IMR-90 (cell line): Measurements from ENCODE around the gene IQSEC3. TPM values are rescaled to one million over a fixed set of nuclear protein-coding genes. Genes with fewer than 3 reads are reported as not detected.

ENCODE experiments used
- ATAC-seq: fragments of 200-7000 bp; cut with Tn5 transposase; 2 replicates; pipeline ENCODE4 v1.9.1; 2020; ENCODE audit warnings: low read depth, mild to moderate bottlenecking, moderate library complexity
- BruUV-seq: library from RNA; stranded (reverse); fragments of 400-500 nt; replicated peaks from 2 replicates; lab custom pipeline; 2021; lab: Mats Ljungman, UMichigan
- CTCF ChIA-PET: fragments of 300-600 bp; formaldehyde crosslinking; extraction: SDS; loops from one replicate; lab custom pipeline; 2021; ENCODE audit warnings: antibody characterized with exemption; lab: Yijun Ruan, JAX
- POLR2A ChIA-PET: fragments of 300-600 bp; sonication (Branson Sonifier 250); formaldehyde crosslinking; loops from one replicate; lab custom pipeline; 2022; ENCODE audit warnings: antibody characterized with exemption; ENCODE audit not compliant: unreplicated experiment; lab: Charles Lee
- DNase-seq: peaks from one replicate; pipeline ENCODE4 v3.0.0; 2013
- H2AFZ ChIP-seq: replicated peaks from 2 replicates; pipeline ENCODE3; 2013; ENCODE audit warnings: low read length, mild to moderate bottlenecking; ENCODE audit not compliant: poor library complexity
- H2AK5ac ChIP-seq: 2 replicates; pipeline ENCODE4 v1.6.1; 2013; ENCODE audit warnings: low read depth, low read length, inconsistent platforms
- H2AK9ac ChIP-seq: replicated peaks from 2 replicates; pipeline ENCODE3; 2013; ENCODE audit warnings: mild to moderate bottlenecking, low read depth, low read length, moderate library complexity; ENCODE audit not compliant: poor library complexity
- H2BK120ac ChIP-seq: 2 replicates; pipeline ENCODE4 v1.6.1; 2013; ENCODE audit warnings: low read depth, low read length, inconsistent platforms
- H2BK15ac ChIP-seq: 3 replicates; pipeline ENCODE4 v1.6.1; 2013; ENCODE audit warnings: low read depth, low read length, inconsistent platforms
- H2BK20ac ChIP-seq: 2 replicates; pipeline ENCODE4 v1.6.1; 2013; ENCODE audit warnings: low read depth, mild to moderate bottlenecking, inconsistent platforms, low read length, moderate library complexity
- H2BK5ac ChIP-seq: 2 replicates; pipeline ENCODE4 v1.6.1; 2013; ENCODE audit warnings: mild to moderate bottlenecking, low read depth, low read length, inconsistent platforms; ENCODE audit not compliant: poor library complexity, severe bottlenecking
- H3K14ac ChIP-seq: replicated peaks from 2 replicates; pipeline ENCODE4 v1.6.1; 2013; ENCODE audit warnings: low read depth, low read length, inconsistent platforms
- H3K18ac ChIP-seq: 2 replicates; pipeline ENCODE4 v1.6.1; 2013; ENCODE audit warnings: low read depth, low read length, control low read depth
- H3K23ac ChIP-seq: 2 replicates; pipeline ENCODE4 v1.6.1; 2013; ENCODE audit warnings: low read depth, low read length, inconsistent platforms
- H3K27ac ChIP-seq: 2 replicates; pipeline ENCODE4 v1.5.1; 2013; ENCODE audit warnings: mild to moderate bottlenecking, control low read depth, low read length; ENCODE audit not compliant: insufficient read depth
- H3K27me3 ChIP-seq: 2 replicates; pipeline ENCODE4 v1.6.1; 2013; ENCODE audit warnings: low read length; ENCODE audit not compliant: control insufficient read depth, insufficient read depth
- H3K36me3 ChIP-seq: 2 replicates; pipeline ENCODE4 v1.6.1; 2013; ENCODE audit warnings: low read length, mixed read lengths; ENCODE audit not compliant: control insufficient read depth, insufficient read depth
- H3K4ac ChIP-seq: 2 replicates; pipeline ENCODE4 v1.6.1; 2013; ENCODE audit warnings: low read depth, low read length, inconsistent platforms
- H3K4me1 ChIP-seq: 2 replicates; pipeline ENCODE4 v1.6.1; 2013; ENCODE audit warnings: low read length, mixed read lengths; ENCODE audit not compliant: control insufficient read depth, insufficient read depth
- H3K4me2 ChIP-seq: 2 replicates; pipeline ENCODE4 v1.6.1; 2013; ENCODE audit warnings: low read depth, mild to moderate bottlenecking, control low read depth, low read length, moderate library complexity
- H3K4me3 ChIP-seq: 2 replicates; pipeline ENCODE4 v1.5.1; 2013; ENCODE audit warnings: low read depth, mild to moderate bottlenecking, control low read depth, low read length, moderate library complexity; ENCODE audit not compliant: insufficient read depth
- H3K56ac ChIP-seq: 2 replicates; pipeline ENCODE4 v1.6.1; 2013; ENCODE audit warnings: low read length, inconsistent platforms; ENCODE audit not compliant: insufficient read depth; ENCODE audit errors: extremely low read depth
- H3K79me1 ChIP-seq, 2 experiments: 2 replicates each; pipeline ENCODE4 v1.6.1; 2013; ENCODE audit warnings: low read length in 2 of 2, inconsistent platforms in 1 of 2, low read depth in 1 of 2
- H3K9ac ChIP-seq: 2 replicates; pipeline ENCODE4 v1.6.1; 2013; ENCODE audit warnings: low read depth, low read length, control low read depth
- H3K9me1 ChIP-seq: 2 replicates; pipeline ENCODE4 v1.6.1; 2013; ENCODE audit warnings: low read length, inconsistent platforms; ENCODE audit not compliant: insufficient read depth
- H3K9me3 ChIP-seq: 2 replicates; pipeline ENCODE4 v1.6.1; 2013; ENCODE audit warnings: low read length; ENCODE audit not compliant: control insufficient read depth, insufficient read depth
- H4K20me1 ChIP-seq: 2 replicates; pipeline ENCODE4 v1.6.1; 2013; ENCODE audit warnings: low read length, inconsistent platforms; ENCODE audit not compliant: insufficient read depth
- H4K5ac ChIP-seq: 2 replicates; pipeline ENCODE4 v1.6.1; 2013; ENCODE audit warnings: mild to moderate bottlenecking, low read depth, low read length, control low read depth
- H4K8ac ChIP-seq, 2 experiments: 2 replicates each; pipeline ENCODE4 v1.6.1; 2013; ENCODE audit warnings: low read depth in 2 of 2, low read length in 2 of 2, control low read depth in 1 of 2, inconsistent platforms in 1 of 2
- H4K91ac ChIP-seq: 2 replicates; pipeline ENCODE4 v1.6.1; 2013; ENCODE audit warnings: low read depth, low read length, inconsistent platforms; ENCODE audit not compliant: insufficient read depth
- BHLHE40 ChIP-seq: fragments of 150-350 bp; IDR thresholded peaks from 2 replicates; pipeline ENCODE4 v1.6.1; 2016; ENCODE audit warnings: mild to moderate bottlenecking, low read depth, low read length
- CEBPB ChIP-seq: IDR thresholded peaks from 2 replicates; pipeline ENCODE4 v1.6.1; 2012; ENCODE audit warnings: low read depth, low read length, improper control_type of control experiment
- CHD1 ChIP-seq: IDR thresholded peaks from 2 replicates; pipeline ENCODE4 v1.6.1; 2012; ENCODE audit warnings: low read depth, low read length, improper control_type of control experiment
- CTCF ChIP-seq: conservative IDR thresholded peaks from 2 replicates; pipeline ENCODE4 v1.5.1; 2012; ENCODE audit warnings: mild to moderate bottlenecking, low read depth, low read length, improper control_type of control experiment
- ELK1 ChIP-seq: fragments of 150-350 bp; IDR thresholded peaks from 2 replicates; pipeline ENCODE4 v1.6.1; 2016; ENCODE audit warnings: low read depth, mild to moderate bottlenecking, low read length, moderate library complexity, borderline replicate concordance
- FOS ChIP-seq: fragments of 150-350 bp; IDR thresholded peaks from 2 replicates; pipeline ENCODE4 v1.6.1; 2016; ENCODE audit warnings: low read depth, low read length
- MAFK ChIP-seq: IDR thresholded peaks from 2 replicates; pipeline ENCODE4 v1.6.1; 2012; ENCODE audit warnings: low read depth, low read length, improper control_type of control experiment
- MAZ ChIP-seq: IDR thresholded peaks from 2 replicates; pipeline ENCODE4 v1.6.1; 2012; ENCODE audit warnings: low read depth, mild to moderate bottlenecking, low read length, improper control_type of control experiment, moderate library complexity, borderline replicate concordance
- NFE2L2 ChIP-seq: fragments of 150-350 bp; IDR thresholded peaks from 2 replicates; pipeline ENCODE4 v1.6.1; 2016; ENCODE audit warnings: low read depth, mild to moderate bottlenecking, low read length
- RAD21 ChIP-seq: IDR thresholded peaks from 2 replicates; pipeline ENCODE4 v1.6.1; 2012; ENCODE audit warnings: low read length, improper control_type of control experiment
- RCOR1 ChIP-seq: IDR thresholded peaks from 2 replicates; pipeline ENCODE4 v1.6.1; 2012; ENCODE audit warnings: mild to moderate bottlenecking, low read length, improper control_type of control experiment; ENCODE audit not compliant: insufficient replicate concordance
- RFX5 ChIP-seq: IDR thresholded peaks from 2 replicates; pipeline ENCODE4 v1.8.0; 2012; ENCODE audit warnings: low read depth, mild to moderate bottlenecking, low read length, moderate library complexity
- USF2 ChIP-seq: fragments of 150-350 bp; IDR thresholded peaks from 2 replicates; pipeline ENCODE4 v1.6.1; 2017; ENCODE audit warnings: mild to moderate bottlenecking, antibody characterized with exemption, low read length, low read depth
- WGBS, 2 experiments: methylation state at CpG; one replicate each; pipeline versions ENCODE4 v1.1.5 to v1.1.7; 2013; ENCODE audit warnings: missing lambda C conversion rate in 2 of 2; ENCODE audit not compliant: insufficient read length in 1 of 2; ENCODE audit errors: extremely low coverage in 2 of 2; 5-methylcytosine and 5-hydroxymethylcytosine counted together
- dilution Hi-C: fragments of 300-500 bp; cut with HindIII; formaldehyde crosslinking; loops from one replicate; pipeline ENCODE4 v1.14.3; 2018; ENCODE audit warnings: low sequenced_read_pairs; ENCODE audit not compliant: unreplicated experiment
- in situ Hi-C: fragments of 300-500 bp; cut with MboI; formaldehyde crosslinking; loops from 3 replicates; pipeline ENCODE4 v1.14.3; 2019; ENCODE audit warnings: low sequenced_read_pairs, inconsistent platforms, mixed read lengths
- intact Hi-C: fragments of 100-400 bp; cut with micrococcal nuclease; formaldehyde crosslinking; loops from 2 replicates; pipeline ENCODE4 v1.10.0; 2022
- polyA plus RNA-seq, 3 experiments: library from polyadenylated mRNA; depleted of rRNA; stranded (reverse); fragments of >200 nt; gene quantifications; 2 replicates each; pipeline ENCODE4 v1.2.3, GENCODE V29; 2012; ENCODE audit warnings: low replicate concordance in 1 of 3
- total RNA-seq: library from RNA; depleted of rRNA; stranded (reverse); fragments of >200 nt; gene quantifications from 2 replicates; pipeline ENCODE4 v1.2.3, GENCODE V29; 2012

IQSEC3 gene
- total and polyA plus RNA-seq, 2 of the 4 experiments (the other 2 are of a cell fraction), result 0.10 TPM; not detected in 1

- Histone ChIP-seq H3K27ac (peak overlapping the region; percentile 25; the same call in 1 of the 2 replicates), H3K36me3 (no peaks in the 10 kb centered on the region), H2AFZ (peak overlapping the region; percentile 40), H4K20me1 (no peaks in the 10 kb centered on the region), H2BK120ac (no peak overlapping the region), H4K8ac (no peak overlapping the region; a peak in 1 of 4 replicates), H3K56ac (no peak overlapping the region), H3K4me3 (no peak overlapping the region), H3K27me3 (peaks cover 57% of the 10 kb centered on the region), H2BK20ac (no peak overlapping the region), H2AK9ac (no peak overlapping the region), H3K9me3 (no peaks in the 10 kb centered on the region), H2BK5ac (no peak overlapping the region), H3K9ac (no peak overlapping the region), H3K18ac (no peak overlapping the region; the same call in 1 of the 2 replicates), H2AK5ac (no peak overlapping the region), H3K4ac (no peak overlapping the region), H4K91ac (no peak overlapping the region; the same call in 1 of the 2 replicates), H4K5ac (no peak overlapping the region; the same call in 1 of the 2 replicates), H3K23ac (peak overlapping the region; percentile 37; the same call in 1 of the 2 replicates), H3K9me1 (no peaks in the 10 kb centered on the region), H3K4me2 (peak overlapping the region; percentile 57; the same call in 1 of the 2 replicates), H2BK15ac (no peak overlapping the region), H3K14ac (no peak overlapping the region), H3K4me1 (peaks cover 11% of the 10 kb centered on the region; the same call in 1 of the 2 replicates), H3K79me1 (no peaks in the 10 kb centered on the region)
- intact Hi-C loops, result no loop called here
- in situ Hi-C loops, result no loop called here
- BruUV-seq, result no TSS peak
- DNase-seq (peak; percentile 29), ATAC-seq (peak; percentile 65)
- TF ChIP-seq BHLHE40 (no peak), MAZ (no peak), FOS (no peak), CHD1 (no peak), RAD21 (no peak), ELK1 (no peak), CTCF (no peak), CEBPB (no peak), NFE2L2 (no peak), RCOR1 (no peak), USF2 (no peak), RFX5 (no peak), MAFK (no peak)
- dilution Hi-C loops, result no loop called here
- CTCF ChIA-PET, result no interaction called here
- WGBS, 2 experiments, result 5% methylated on average over 11 of the region's 49 CpGs; no CpG with 5 or more reads in 1 of the 2 experiments
- POLR2A ChIA-PET, result no interaction called here
Observed at GRCh38 chr12:138898-139534, 72.4 kb downstream of the IQSEC3 start.
